Stimulated activated CD8-positive, alpha-beta memory T cell treated with anti-CD3 and anti-CD28 coated beads, Interleukin-2, amount 100 ng/mL, for 1 hour (primary cell): Measurements from ENCODE around the gene SLC24A3.

Experiments used
- DNase-seq, 2 donors: peaks; one replicate each; pipeline ENCODE4 v3.0.0-alpha.2; 2020; ENCODE audit warnings: low read depth in 2 of 2

The SLC24A3 gene

DNA sequence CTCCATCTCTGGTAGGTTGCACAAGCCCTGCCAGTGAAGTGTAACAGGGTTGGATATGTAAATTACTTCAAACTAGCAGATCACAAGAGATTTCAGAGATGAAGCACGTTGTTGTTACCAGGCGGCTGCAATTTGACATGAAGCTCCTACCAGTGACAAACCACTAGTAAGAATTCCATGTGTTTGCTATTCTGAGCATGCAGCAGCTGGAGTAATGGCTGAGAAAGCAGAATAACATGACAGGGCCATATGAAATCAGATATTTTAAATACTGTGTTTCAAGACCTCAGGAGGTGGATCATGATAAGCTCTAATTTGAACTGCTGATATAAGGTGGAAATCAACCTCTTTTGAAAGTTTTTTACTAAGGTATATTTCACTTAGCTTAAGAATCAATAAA is 557.1 kb downstream of the SLC24A3 start:
- no peak for DNase-seq

DNA sequence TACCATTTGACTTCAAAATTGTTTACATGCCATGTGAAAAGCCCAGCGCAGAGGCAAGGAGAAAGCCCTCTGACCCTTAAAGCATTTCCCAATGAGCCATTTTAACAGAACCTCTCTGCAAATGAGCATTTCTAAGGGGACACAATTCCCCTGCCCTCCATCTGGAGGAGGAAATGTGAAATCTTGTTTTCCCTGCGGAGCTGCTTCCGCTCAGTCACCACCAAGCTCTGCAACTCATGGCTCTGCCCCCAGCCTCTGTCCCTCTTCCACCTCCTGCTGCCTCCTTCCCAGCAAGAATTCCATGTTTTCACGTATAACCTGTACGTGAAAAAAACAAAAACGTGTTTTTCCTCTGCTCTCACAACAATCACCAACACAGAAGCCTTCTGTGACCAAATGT is 557.9 kb downstream of the SLC24A3 start:
- no peak for DNase-seq

DNA sequence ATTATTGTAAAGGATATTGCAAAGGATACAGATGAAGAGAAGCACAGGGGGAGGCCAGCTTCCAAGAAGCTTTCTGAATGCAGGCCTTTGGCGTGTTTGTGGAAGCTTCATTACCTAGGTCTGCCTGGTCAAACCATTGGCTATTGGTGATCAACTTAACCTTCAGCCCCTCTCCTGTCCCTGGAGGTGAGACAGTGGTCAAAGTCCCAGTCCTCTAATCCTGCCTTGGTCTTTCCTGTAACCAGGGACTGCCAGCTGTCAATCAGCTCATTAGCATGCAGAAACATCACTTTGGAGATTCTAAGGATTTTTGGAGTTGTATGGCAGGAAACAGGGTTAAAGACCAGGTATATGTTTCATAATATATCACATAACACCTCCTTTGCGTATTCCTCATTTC is 558.6 kb downstream of the SLC24A3 start:
- no peak for DNase-seq
